ENCODE results near the gene AVP. TPM values are rescaled to one million over a fixed set of nuclear protein-coding genes. Genes with fewer than 3 reads are reported as not detected.
A peak's percentile ranks its signal among the peaks of the same experiment; 100 is the strongest.

The AVP gene
- total RNA-seq, 1 experiment from 2014 or later, result not detected

DNA sequence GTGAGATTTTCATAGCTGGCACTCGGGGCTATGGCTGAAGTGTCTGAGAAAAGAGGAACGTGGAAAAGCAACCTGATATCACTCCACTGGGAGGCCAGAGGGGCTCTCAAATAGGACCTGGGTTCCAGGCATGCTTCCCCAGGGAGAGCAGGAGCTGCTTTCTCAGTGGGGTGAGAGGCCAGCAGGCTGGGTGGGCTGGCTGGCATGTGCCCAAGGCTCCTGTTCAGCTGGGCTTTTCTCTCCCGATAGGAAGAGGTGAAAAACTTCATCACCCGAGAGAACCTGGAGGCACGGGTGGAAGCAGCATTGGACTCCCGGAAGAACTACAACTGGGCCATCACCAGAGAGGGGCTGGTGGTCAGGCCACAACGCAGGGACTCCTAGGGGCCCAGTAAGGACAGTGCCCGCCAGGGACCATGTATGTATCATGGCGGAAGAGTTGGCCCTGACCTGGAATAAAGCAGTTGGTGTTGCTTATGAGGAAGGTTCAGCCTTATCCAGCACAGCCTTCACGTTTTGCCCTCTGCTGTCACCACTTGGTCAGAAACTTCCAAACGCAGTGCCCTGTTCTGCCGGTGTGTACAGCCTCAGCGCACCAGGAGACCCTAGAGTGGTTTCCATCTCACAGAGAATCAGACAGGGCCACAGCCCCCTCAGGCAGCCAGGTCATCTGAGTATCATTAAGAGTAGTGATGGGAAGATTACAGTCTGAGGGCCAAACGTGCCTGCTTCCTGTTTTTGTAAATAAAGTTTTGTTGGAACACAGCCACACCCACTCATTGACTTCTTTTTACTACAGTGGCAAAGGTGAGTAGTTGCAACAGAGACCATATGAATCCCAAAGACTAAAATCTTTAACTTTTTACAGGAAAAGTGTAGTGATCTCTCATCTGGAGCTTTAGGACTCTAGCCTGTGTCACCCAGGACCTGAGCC is 36.8 kb downstream of the AVP start:
- DNase-seq (ENCODE audit: low read depth, low spot score), result no peak
- ChIA-PET CTCF (no interaction called here), POLR2A (no interaction called here)
- Histone ChIP-seq H3K27ac (ENCODE audit: low read length) (no peak overlapping the region), H3K9me3 (ENCODE audit: control insufficient read depth, insufficient read depth, low read depth, low read length) (no peaks in the 10 kb centered on the region), H3K27me3 (ENCODE audit: control insufficient read depth, insufficient read depth, low read length) (no peaks in the 10 kb centered on the region), H3K4me1 (ENCODE audit: control insufficient read depth, insufficient read depth, low read length) (peaks cover 7% of the 10 kb centered on the region), H3K36me3 (ENCODE audit: control insufficient read depth, insufficient read depth, low read length) (peaks cover 5% of the 10 kb centered on the region; the same call in 1 of the 2 replicates), H3K4me3 (ENCODE audit: low read depth in 2 of 2, low read length in 2 of 2) (no peak overlapping the region; a peak in 1 of 4 replicates)
- no peak for TF ChIP-seq POLR2AphosphoS5 (IDR thresholded peaks at IDR 0.05; ENCODE audit: low read depth, low read length)
- no peak for TF ChIP-seq SIN3A (IDR thresholded peaks at IDR 0.05; ENCODE audit: borderline replicate concordance, insufficient read depth, low read depth, low read length)
- TF ChIP-seq, protein P1, sequence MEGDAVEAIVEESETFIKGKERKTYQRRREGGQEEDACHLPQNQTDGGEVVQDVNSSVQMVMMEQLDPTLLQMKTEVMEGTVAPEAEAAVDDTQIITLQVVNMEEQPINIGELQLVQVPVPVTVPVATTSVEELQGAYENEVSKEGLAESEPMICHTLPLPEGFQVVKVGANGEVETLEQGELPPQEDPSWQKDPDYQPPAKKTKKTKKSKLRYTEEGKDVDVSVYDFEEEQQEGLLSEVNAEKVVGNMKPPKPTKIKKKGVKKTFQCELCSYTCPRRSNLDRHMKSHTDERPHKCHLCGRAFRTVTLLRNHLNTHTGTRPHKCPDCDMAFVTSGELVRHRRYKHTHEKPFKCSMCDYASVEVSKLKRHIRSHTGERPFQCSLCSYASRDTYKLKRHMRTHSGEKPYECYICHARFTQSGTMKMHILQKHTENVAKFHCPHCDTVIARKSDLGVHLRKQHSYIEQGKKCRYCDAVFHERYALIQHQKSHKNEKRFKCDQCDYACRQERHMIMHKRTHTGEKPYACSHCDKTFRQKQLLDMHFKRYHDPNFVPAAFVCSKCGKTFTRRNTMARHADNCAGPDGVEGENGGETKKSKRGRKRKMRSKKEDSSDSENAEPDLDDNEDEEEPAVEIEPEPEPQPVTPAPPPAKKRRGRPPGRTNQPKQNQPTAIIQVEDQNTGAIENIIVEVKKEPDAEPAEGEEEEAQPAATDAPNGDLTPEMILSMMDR (IDR thresholded peaks at IDR 0.05), result no peak
- TF ChIP-seq, protein P2, sequence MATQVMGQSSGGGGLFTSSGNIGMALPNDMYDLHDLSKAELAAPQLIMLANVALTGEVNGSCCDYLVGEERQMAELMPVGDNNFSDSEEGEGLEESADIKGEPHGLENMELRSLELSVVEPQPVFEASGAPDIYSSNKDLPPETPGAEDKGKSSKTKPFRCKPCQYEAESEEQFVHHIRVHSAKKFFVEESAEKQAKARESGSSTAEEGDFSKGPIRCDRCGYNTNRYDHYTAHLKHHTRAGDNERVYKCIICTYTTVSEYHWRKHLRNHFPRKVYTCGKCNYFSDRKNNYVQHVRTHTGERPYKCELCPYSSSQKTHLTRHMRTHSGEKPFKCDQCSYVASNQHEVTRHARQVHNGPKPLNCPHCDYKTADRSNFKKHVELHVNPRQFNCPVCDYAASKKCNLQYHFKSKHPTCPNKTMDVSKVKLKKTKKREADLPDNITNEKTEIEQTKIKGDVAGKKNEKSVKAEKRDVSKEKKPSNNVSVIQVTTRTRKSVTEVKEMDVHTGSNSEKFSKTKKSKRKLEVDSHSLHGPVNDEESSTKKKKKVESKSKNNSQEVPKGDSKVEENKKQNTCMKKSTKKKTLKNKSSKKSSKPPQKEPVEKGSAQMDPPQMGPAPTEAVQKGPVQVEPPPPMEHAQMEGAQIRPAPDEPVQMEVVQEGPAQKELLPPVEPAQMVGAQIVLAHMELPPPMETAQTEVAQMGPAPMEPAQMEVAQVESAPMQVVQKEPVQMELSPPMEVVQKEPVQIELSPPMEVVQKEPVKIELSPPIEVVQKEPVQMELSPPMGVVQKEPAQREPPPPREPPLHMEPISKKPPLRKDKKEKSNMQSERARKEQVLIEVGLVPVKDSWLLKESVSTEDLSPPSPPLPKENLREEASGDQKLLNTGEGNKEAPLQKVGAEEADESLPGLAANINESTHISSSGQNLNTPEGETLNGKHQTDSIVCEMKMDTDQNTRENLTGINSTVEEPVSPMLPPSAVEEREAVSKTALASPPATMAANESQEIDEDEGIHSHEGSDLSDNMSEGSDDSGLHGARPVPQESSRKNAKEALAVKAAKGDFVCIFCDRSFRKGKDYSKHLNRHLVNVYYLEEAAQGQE (IDR thresholded peaks at IDR 0.05; ENCODE audit: insufficient read depth in 1 of 2, low read depth in 2 of 2, low read length in 1 of 2), result no peak
- no peak for TF ChIP-seq TCF7L2 (IDR thresholded peaks at IDR 0.05; ENCODE audit: low read depth, low read length)
- TSS peak; percentile 92 for BruUV-seq (replicated peaks)
- in situ Hi-C loops (cut with HindIII; ENCODE audit: low pct_unique_long_range_greater_than_20kb, low sequenced_read_pairs) (no loop called here), intact Hi-C loops (cut with micrococcal nuclease; ENCODE audit: unreplicated experiment) (no loop called here)
- ATAC-seq, result no peak

GRCh38 chr20:3046677-3047462 is 37.7 kb downstream of the AVP start:
- no peaks in the 10 kb centered on the region for H3K27me3 ChIP-seq (ENCODE audit: control insufficient read depth, insufficient read depth, low read length)
- ATAC-seq, result no peak
- TF ChIP-seq SIN3A (IDR thresholded peaks at IDR 0.05; ENCODE audit: borderline replicate concordance, insufficient read depth, low read depth, low read length), result no peak
- TF ChIP-seq, protein P1 (IDR thresholded peaks at IDR 0.05), result no peak
- no peak for TF ChIP-seq TCF7L2 (IDR thresholded peaks at IDR 0.05; ENCODE audit: low read depth, low read length)
- TF ChIP-seq POLR2AphosphoS5 (IDR thresholded peaks at IDR 0.05; ENCODE audit: low read depth, low read length), result no peak
- TF ChIP-seq, protein P2 (IDR thresholded peaks at IDR 0.05; ENCODE audit: insufficient read depth in 1 of 2, low read depth in 2 of 2, low read length in 1 of 2), result no peak
- peak overlapping the region; percentile 82 to 88 for H3K4me3 ChIP-seq (ENCODE audit: low read depth in 2 of 2, low read length in 2 of 2)
- no peak for DNase-seq (ENCODE audit: low read depth, low spot score)
- H3K9me3 ChIP-seq (ENCODE audit: control insufficient read depth, insufficient read depth, low read depth, low read length), result no peaks in the 10 kb centered on the region
- H3K36me3 ChIP-seq (ENCODE audit: control insufficient read depth, insufficient read depth, low read length), result peaks cover 5% of the 10 kb centered on the region; the same call in 1 of the 2 replicates
- POLR2A ChIA-PET, result no interaction called here
- no TSS peak for BruUV-seq (replicated peaks)
- in situ Hi-C loops (cut with HindIII; ENCODE audit: low pct_unique_long_range_greater_than_20kb, low sequenced_read_pairs) (no loop called here), intact Hi-C loops (cut with micrococcal nuclease; ENCODE audit: unreplicated experiment) (no loop called here)
- peak overlapping the region; percentile 86 for H3K27ac ChIP-seq (ENCODE audit: low read length)
- peaks cover 9% of the 10 kb centered on the region for H3K4me1 ChIP-seq (ENCODE audit: control insufficient read depth, insufficient read depth, low read length)
- CTCF ChIA-PET, result no interaction called here
